HEK293 (cell line): Measurements from ENCODE around the gene ELOVL7.

Experiments
- CTCF ChIA-PET: fragments of 350-600 bp; formaldehyde crosslinking; extraction: SDS; loops from one replicate; lab custom pipeline; 2021; ENCODE audit warnings: antibody characterized with exemption; lab: Yijun Ruan, JAX
- POLR2A ChIA-PET: fragments of 300-600 bp; formaldehyde crosslinking; extraction: SDS; loops from one replicate; lab custom pipeline; 2020; ENCODE audit warnings: antibody characterized with exemption, inconsistent platforms; lab: Yijun Ruan, JAX
- H3K27ac ChIP-seq: fragments of 200-500 bp; sonication (Bioruptor generic); 2 replicates; pipeline ENCODE4 v1.5.1; 2014; ENCODE audit warnings: low read depth, low read length, control low read depth, inconsistent platforms; ENCODE audit errors: extremely low read depth
- H3K36me3 ChIP-seq, 2 experiments: fragments of 200-500 bp in 1 of 2; sonication (Bioruptor generic) in 1 of 2; 1 replicate in 1 of 2; 2 replicates in 1 of 2; pipeline ENCODE4 v1.5.1; 2014 to 2017; ENCODE audit warnings: inconsistent platforms in 2 of 2, low read length in 2 of 2; ENCODE audit not compliant: control insufficient read depth in 2 of 2, insufficient read depth in 1 of 2
- H3K4me1 ChIP-seq: fragments of 200-500 bp; sonication (Bioruptor generic); 2 replicates; pipeline ENCODE4 v1.5.1; 2014; ENCODE audit warnings: mild to moderate bottlenecking, low read length, inconsistent platforms; ENCODE audit not compliant: control insufficient read depth, insufficient read depth
- H3K4me3 ChIP-seq: 2 replicates; pipeline ENCODE4 v1.5.1; 2011; ENCODE audit warnings: low read depth, mild to moderate bottlenecking, control low read depth, low read length, moderate library complexity
- H3K9me3 ChIP-seq: fragments of 200-500 bp; sonication (Bioruptor generic); 2 replicates; pipeline ENCODE4 v1.5.1; 2014; ENCODE audit warnings: low read depth, low read length, inconsistent platforms; ENCODE audit not compliant: control insufficient read depth, insufficient read depth
- HOXC10 ChIP-seq: sonication (generic); formaldehyde crosslinking; IDR thresholded peaks from 2 replicates; pipeline ENCODE4 v1.8.1; 2023; ENCODE audit warnings: mild to moderate bottlenecking, missing genetic modification reagents
- REST ChIP-seq: fragments of 450-650 bp; formaldehyde crosslinking; IDR thresholded peaks from 2 replicates; pipeline ENCODE4 v1.5.1; 2016; ENCODE audit warnings: missing biosample characterization, missing genetic modification characterization
- SETDB1 ChIP-seq: IDR thresholded peaks from one replicate; pipeline ENCODE4 v1.6.1; 2017; ENCODE audit warnings: mild to moderate bottlenecking, low read length, moderate library complexity, mixed read lengths; ENCODE audit not compliant: insufficient read length
- ZBTB20 ChIP-seq: fragments of 450-650 bp; formaldehyde crosslinking; IDR thresholded peaks from 2 replicates; pipeline ENCODE4 v1.5.1; 2016; ENCODE audit warnings: missing biosample characterization, missing genetic modification characterization
- ZBTB21 ChIP-seq: fragments of 450-650 bp; formaldehyde crosslinking; IDR thresholded peaks from 2 replicates; pipeline ENCODE4 v1.5.1; 2017; ENCODE audit warnings: missing biosample characterization, missing genetic modification characterization
- ZBTB6 ChIP-seq: fragments of 450-650 bp; formaldehyde crosslinking; IDR thresholded peaks from 2 replicates; pipeline ENCODE4 v1.5.1; 2017; ENCODE audit warnings: missing biosample characterization, missing genetic modification characterization
- ZBTB8A ChIP-seq: fragments of 450-650 bp; formaldehyde crosslinking; IDR thresholded peaks from 2 replicates; pipeline ENCODE4 v1.5.1; 2016; ENCODE audit warnings: missing biosample characterization, missing genetic modification characterization
- ZFHX2 ChIP-seq: fragments of 450-650 bp; formaldehyde crosslinking; conservative IDR thresholded peaks from 2 replicates; pipeline ENCODE4 v1.5.1; 2016; ENCODE audit warnings: missing biosample characterization, missing genetic modification characterization
- ZNF10 ChIP-seq: fragments of 450-650 bp; formaldehyde crosslinking; IDR thresholded peaks from 2 replicates; pipeline ENCODE4 v1.5.1; 2017; ENCODE audit warnings: missing biosample characterization, missing genetic modification characterization
- ZNF138 ChIP-seq: fragments of 450-650 bp; formaldehyde crosslinking; IDR thresholded peaks from 2 replicates; pipeline ENCODE4 v1.5.1; 2016; ENCODE audit warnings: missing biosample characterization, missing genetic modification characterization, borderline replicate concordance
- ZNF140 ChIP-seq: fragments of 450-650 bp; formaldehyde crosslinking; IDR thresholded peaks from 2 replicates; pipeline ENCODE4 v1.5.1; 2016; ENCODE audit warnings: missing biosample characterization, missing genetic modification characterization
- ZNF146 ChIP-seq: fragments of 450-650 bp; formaldehyde crosslinking; IDR thresholded peaks from 2 replicates; pipeline ENCODE4 v1.5.1; 2016; ENCODE audit warnings: missing biosample characterization, missing genetic modification characterization
- ZNF266 ChIP-seq: fragments of 450-650 bp; formaldehyde crosslinking; IDR thresholded peaks from 2 replicates; pipeline ENCODE4 v1.5.1; 2016; ENCODE audit warnings: missing biosample characterization, missing genetic modification characterization, low read depth
- ZNF426 ChIP-seq: fragments of 450-650 bp; formaldehyde crosslinking; IDR thresholded peaks from 2 replicates; pipeline ENCODE4 v1.5.1; 2017; ENCODE audit warnings: missing biosample characterization, missing genetic modification characterization, mild to moderate bottlenecking, inconsistent platforms, moderate library complexity
- ZNF433 ChIP-seq: fragments of 450-650 bp; formaldehyde crosslinking; IDR thresholded peaks from 2 replicates; pipeline ENCODE4 v1.5.1; 2016; ENCODE audit warnings: missing biosample characterization, missing genetic modification characterization, low read depth
- ZNF521 ChIP-seq: fragments of 450-650 bp; formaldehyde crosslinking; IDR thresholded peaks from 2 replicates; pipeline ENCODE4 v1.5.1; 2017; ENCODE audit warnings: missing biosample characterization, mild to moderate bottlenecking, missing genetic modification characterization
- ZNF529 ChIP-seq: fragments of 450-650 bp; formaldehyde crosslinking; IDR thresholded peaks from 2 replicates; pipeline ENCODE4 v1.5.1; 2017; ENCODE audit warnings: missing genetic modification characterization, missing biosample characterization; ENCODE audit not compliant: insufficient replicate concordance
- ZNF558 ChIP-seq: fragments of 450-650 bp; formaldehyde crosslinking; IDR thresholded peaks from 2 replicates; pipeline ENCODE4 v1.5.1; 2016; ENCODE audit warnings: missing biosample characterization, missing genetic modification characterization
- ZNF585B ChIP-seq: fragments of 450-650 bp; formaldehyde crosslinking; IDR thresholded peaks from 2 replicates; pipeline ENCODE4 v1.5.1; 2016; ENCODE audit warnings: missing biosample characterization, missing genetic modification characterization
- ZNF677 ChIP-seq: fragments of 450-650 bp; IDR thresholded peaks from 2 replicates; pipeline ENCODE4 v1.5.0; 2018; ENCODE audit warnings: missing biosample characterization, mild to moderate bottlenecking, missing genetic modification characterization, moderate library complexity
- ZNF707 ChIP-seq: fragments of 450-650 bp; formaldehyde crosslinking; IDR thresholded peaks from 2 replicates; pipeline ENCODE4 v1.5.1; 2016; ENCODE audit warnings: missing biosample characterization, missing genetic modification characterization
- ZSCAN23 ChIP-seq: fragments of 450-650 bp; formaldehyde crosslinking; IDR thresholded peaks from 2 replicates; pipeline ENCODE4 v1.5.1; 2016; ENCODE audit warnings: missing biosample characterization, missing genetic modification characterization
- ZSCAN30 ChIP-seq: fragments of 450-650 bp; IDR thresholded peaks from 2 replicates; pipeline ENCODE4 v1.5.1; 2018; ENCODE audit warnings: missing biosample characterization, mild to moderate bottlenecking, missing genetic modification characterization, moderate library complexity
- ZXDB ChIP-seq: fragments of 450-650 bp; formaldehyde crosslinking; IDR thresholded peaks from 2 replicates; pipeline ENCODE4 v1.5.1; 2016; ENCODE audit warnings: missing biosample characterization, missing genetic modification characterization
- TF ChIP-seq, protein P1 (sequence below): fragments of 450-650 bp; formaldehyde crosslinking; IDR thresholded peaks from 2 replicates; pipeline ENCODE4 v1.5.1; 2016; ENCODE audit warnings: missing biosample characterization, missing genetic modification characterization
- TF ChIP-seq, protein P2 (sequence below): fragments of 450-650 bp; formaldehyde crosslinking; IDR thresholded peaks from 2 replicates; pipeline ENCODE4 v1.5.1; 2016; ENCODE audit warnings: missing biosample characterization, missing genetic modification characterization, borderline replicate concordance

Gene ELOVL7

DNA sequence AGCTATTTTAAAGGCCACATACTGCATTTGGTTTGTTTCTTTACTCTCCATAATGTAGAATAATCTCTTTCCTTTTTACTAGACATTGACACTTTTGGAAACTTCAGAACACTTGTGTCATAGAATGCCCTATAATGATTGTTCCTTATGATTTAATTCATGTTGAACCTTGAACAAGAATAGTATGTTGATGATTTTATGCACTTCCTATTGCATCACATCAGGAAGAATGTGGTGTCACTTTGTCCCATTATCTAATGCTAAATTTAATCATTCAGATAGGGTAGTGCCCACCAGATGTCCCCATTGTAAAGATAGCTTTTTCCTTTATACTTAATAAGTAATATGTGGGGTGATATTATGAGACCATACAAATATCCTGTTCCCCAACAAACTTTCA, 124.7 kb downstream of the ELOVL7 start:
- CTCF ChIA-PET = no interaction called here
- no peak for TF ChIP-seq ZBTB8A (tag by site-specific recombination)
- TF ChIP-seq ZSCAN30 (tag by site-specific recombination) = no peak
- TF ChIP-seq ZNF677 (tag by site-specific recombination) = no peak
- TF ChIP-seq ZSCAN23 (tag by site-specific recombination) = no peak
- no peak for TF ChIP-seq ZNF10 (tag by site-specific recombination)
- TF ChIP-seq, protein P1, sequence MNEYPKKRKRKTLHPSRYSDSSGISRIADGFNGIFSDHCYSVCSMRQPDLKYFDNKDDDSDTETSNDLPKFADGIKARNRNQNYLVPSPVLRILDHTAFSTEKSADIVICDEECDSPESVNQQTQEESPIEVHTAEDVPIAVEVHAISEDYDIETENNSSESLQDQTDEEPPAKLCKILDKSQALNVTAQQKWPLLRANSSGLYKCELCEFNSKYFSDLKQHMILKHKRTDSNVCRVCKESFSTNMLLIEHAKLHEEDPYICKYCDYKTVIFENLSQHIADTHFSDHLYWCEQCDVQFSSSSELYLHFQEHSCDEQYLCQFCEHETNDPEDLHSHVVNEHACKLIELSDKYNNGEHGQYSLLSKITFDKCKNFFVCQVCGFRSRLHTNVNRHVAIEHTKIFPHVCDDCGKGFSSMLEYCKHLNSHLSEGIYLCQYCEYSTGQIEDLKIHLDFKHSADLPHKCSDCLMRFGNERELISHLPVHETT (tag by site-specific recombination) = no peak
- no peak for TF ChIP-seq ZFHX2 (tag by site-specific recombination)
- TF ChIP-seq ZBTB20 (tag by site-specific recombination) = no peak
- no peak for TF ChIP-seq ZNF138 (tag by site-specific recombination)
- TF ChIP-seq ZBTB6 = no peak
- no peak for TF ChIP-seq ZNF266 (tag by site-specific recombination)
- no peaks in the 10 kb centered on the region for H3K9me3 ChIP-seq
- no peak overlapping the region for H3K27ac ChIP-seq
- H3K4me3 ChIP-seq = no peak overlapping the region
- POLR2A ChIA-PET = no interaction called here
- no peaks in the 10 kb centered on the region for H3K36me3 ChIP-seq
- no peaks in the 10 kb centered on the region for H3K4me1 ChIP-seq

- POLR2A ChIA-PET = no interaction called here
- TF ChIP-seq ZNF707 (tag by site-specific recombination) = no peak
- peak; percentile 67 for TF ChIP-seq ZNF558 (tag by site-specific recombination)
- no peak for TF ChIP-seq ZNF521
- TF ChIP-seq SETDB1 = no peak
- TF ChIP-seq ZXDB (tag by site-specific recombination) = peak; percentile 67; the same call in 1 of the 2 replicates
- TF ChIP-seq ZNF433 (tag by site-specific recombination) = peak; percentile 75
- no peak for TF ChIP-seq ZNF677 (tag by site-specific recombination)
- peak; percentile 78 for TF ChIP-seq ZNF529
- peak; percentile 70; the same call in 1 of the 2 replicates for TF ChIP-seq ZNF140 (tag by site-specific recombination)
- TF ChIP-seq REST (tag by site-specific recombination) = peak; percentile 83
- TF ChIP-seq, protein P2, sequence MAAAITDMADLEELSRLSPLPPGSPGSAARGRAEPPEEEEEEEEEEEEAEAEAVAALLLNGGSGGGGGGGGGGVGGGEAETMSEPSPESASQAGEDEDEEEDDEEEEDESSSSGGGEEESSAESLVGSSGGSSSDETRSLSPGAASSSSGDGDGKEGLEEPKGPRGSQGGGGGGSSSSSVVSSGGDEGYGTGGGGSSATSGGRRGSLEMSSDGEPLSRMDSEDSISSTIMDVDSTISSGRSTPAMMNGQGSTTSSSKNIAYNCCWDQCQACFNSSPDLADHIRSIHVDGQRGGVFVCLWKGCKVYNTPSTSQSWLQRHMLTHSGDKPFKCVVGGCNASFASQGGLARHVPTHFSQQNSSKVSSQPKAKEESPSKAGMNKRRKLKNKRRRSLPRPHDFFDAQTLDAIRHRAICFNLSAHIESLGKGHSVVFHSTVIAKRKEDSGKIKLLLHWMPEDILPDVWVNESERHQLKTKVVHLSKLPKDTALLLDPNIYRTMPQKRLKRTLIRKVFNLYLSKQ (tag by site-specific recombination) = peak; percentile 89; the same call in 1 of the 2 replicates
- peak; percentile 52; the same call in 1 of the 2 replicates for TF ChIP-seq ZBTB21 (tag by site-specific recombination)
- no peak for TF ChIP-seq ZNF585B (tag by site-specific recombination)
- no peak for TF ChIP-seq HOXC10
- TF ChIP-seq ZNF146 (tag by site-specific recombination) = peak; percentile 16; the same call in 1 of the 2 replicates
- TF ChIP-seq ZNF426 = peak; percentile 74
Observed at GRCh38 chr5:60718166-60718892, 125.7 kb downstream of the ELOVL7 start.

More at GRCh38 chr5:60718166-60718892, 125.7 kb downstream of the ELOVL7 start:
- no peaks in the 10 kb centered on the region for H3K4me1 ChIP-seq
- H3K9me3 ChIP-seq = no peaks in the 10 kb centered on the region
- no peak overlapping the region for H3K27ac ChIP-seq
- CTCF ChIA-PET = no interaction called here
- H3K4me3 ChIP-seq = no peak overlapping the region
- no peaks in the 10 kb centered on the region for H3K36me3 ChIP-seq
